C4-2B (cell line): ENCODE data around the gene KLHL36.

ENCODE experiments used
- H3K27ac ChIP-seq: fragments of 450-650 bp; 2 replicates; pipeline ENCODE4 v1.5.1; 2017
- ZFX ChIP-seq: fragments of 450-650 bp; IDR thresholded peaks from 2 replicates; pipeline ENCODE4 v1.6.1; 2017
- TF ChIP-seq, protein P1 (sequence below): fragments of 450-650 bp; conservative IDR thresholded peaks from 2 replicates; pipeline ENCODE4 v1.5.1; 2017; ENCODE audit warnings: mild to moderate bottlenecking

The KLHL36 gene

DNA sequence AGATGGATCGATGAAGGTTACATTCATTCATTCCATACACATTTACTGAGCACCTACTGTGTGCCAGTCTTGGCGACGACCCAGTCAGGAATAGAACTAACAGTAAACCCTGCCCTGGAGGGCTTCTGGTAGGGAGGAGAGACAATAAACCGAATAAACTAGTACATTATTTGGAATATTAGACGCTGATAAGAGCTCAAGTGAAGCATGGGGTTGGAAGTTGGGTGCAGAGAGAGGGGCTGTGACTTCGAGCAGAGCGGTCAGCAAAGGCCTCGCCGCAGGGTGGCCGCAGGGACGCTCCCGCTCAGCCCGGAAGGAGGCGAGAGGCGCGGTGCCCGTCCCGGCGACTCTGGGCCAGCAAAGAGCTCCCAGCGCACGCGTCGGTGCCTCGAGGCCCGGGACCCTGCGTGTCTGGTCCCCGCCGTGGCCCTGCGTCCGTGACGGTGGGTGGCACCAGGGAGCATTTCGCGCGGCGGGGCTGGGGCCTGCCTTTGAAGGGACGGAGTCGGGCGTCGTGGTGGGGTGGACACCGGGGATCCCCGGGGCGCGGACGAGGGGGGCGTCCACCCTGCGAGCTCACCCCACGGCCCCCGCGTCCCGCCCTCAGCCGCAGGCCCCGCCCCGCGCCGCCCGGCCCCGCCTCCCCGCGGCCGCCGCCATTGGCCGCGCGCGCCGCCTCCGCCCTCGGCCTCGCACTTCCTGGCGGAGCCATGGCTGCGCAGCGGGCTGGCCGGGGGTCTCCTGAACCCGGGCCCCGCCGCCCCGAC is at the start of gene KLHL36:
TSS of gene KLHL36 (plus strand) at position 684 of the 767 bp plus-strand sequence. CDS start 2,357 bp downstream, outside the sequence.
- H3K27ac ChIP-seq = peak within 1 kb of the TSS; percentile 75
- TF ChIP-seq, protein P1, sequence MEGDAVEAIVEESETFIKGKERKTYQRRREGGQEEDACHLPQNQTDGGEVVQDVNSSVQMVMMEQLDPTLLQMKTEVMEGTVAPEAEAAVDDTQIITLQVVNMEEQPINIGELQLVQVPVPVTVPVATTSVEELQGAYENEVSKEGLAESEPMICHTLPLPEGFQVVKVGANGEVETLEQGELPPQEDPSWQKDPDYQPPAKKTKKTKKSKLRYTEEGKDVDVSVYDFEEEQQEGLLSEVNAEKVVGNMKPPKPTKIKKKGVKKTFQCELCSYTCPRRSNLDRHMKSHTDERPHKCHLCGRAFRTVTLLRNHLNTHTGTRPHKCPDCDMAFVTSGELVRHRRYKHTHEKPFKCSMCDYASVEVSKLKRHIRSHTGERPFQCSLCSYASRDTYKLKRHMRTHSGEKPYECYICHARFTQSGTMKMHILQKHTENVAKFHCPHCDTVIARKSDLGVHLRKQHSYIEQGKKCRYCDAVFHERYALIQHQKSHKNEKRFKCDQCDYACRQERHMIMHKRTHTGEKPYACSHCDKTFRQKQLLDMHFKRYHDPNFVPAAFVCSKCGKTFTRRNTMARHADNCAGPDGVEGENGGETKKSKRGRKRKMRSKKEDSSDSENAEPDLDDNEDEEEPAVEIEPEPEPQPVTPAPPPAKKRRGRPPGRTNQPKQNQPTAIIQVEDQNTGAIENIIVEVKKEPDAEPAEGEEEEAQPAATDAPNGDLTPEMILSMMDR = no peak; the same call in 1 of the 2 replicates
- TF ChIP-seq ZFX = no peak; the same call in 1 of the 2 replicates

DNA sequence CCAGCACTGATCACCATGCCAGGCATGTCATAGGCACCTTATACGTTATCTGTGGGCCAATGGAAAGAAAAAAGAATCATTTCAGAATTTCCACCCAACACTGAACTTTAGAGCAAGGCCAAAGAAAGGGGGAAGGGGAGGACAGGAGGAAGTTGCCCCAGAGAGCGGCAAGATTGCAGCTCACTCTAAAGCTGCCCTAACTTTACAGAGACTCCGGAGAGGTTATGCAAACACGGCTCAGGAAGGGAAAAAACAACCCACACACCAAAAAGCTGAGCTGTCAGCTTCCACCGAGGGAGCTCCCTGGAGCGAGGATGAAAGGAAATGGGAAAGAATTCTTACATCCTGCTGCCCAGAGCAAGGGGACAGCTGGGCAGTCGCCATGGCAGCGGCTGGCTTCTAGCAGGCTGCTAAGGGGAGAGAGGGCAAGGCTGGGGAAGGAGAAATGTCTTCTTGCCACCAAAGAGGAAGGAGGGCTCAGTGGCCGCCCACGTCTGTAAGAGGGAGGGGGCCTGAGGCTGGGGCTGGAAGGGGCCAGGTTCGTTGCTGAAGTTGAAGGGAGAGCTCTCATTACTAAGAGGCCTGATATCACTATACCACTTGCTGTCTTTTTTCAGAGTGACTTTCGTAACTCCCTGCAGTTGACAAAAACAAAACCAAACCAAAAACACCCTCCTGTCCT is 48.6 kb upstream of the KLHL36 start:
- no peak overlapping the region for H3K27ac ChIP-seq

DNA sequence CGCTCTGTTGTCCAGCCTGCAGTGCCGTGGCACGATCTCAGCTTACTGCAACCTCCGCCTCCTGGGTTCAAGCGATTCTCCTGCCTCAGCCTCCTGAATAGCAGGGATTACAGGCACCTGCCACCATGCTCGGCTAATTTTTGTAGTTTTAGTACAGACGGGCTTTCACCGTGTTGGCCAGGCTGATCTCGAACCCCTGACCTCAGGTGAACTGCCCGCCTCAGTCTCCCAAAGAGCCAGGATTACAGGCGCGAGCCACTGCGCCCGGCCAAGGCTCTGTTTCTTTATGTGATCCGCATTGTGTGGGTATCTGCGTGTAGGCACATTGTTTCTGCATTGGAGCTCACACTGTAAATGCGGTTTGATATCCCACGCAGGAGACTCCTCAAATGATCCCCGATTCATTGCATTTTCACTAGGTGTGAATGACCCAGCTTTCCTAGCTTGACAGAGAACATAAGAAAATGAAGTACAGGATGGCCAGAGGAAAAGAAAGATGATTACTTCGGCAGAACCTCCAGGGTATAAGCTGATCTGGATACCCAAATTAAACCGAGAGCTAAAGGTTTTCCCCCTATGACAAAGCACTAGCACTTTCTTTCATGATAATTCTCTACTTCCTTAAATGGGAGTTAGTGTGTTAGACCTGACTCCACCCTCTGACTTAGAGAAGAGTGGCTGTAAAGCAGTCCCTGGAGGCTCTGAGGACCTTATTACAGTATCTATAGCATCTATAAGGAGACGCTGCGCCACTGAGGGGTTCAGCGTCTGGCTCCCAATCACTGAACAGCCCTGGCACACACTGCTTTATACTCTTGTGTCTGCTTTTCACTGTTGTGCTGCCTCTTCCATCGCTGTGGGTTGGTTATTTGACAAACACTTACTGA is 47.7 kb upstream of the KLHL36 start:
- H3K27ac ChIP-seq = no peak overlapping the region
- TF ChIP-seq, protein P1 = no peak
- no peak for TF ChIP-seq ZFX

More for the DNA sequence above, 48.6 kb upstream of the KLHL36 start:
- TF ChIP-seq, protein P1 = no peak
- no peak for TF ChIP-seq ZFX

DNA sequence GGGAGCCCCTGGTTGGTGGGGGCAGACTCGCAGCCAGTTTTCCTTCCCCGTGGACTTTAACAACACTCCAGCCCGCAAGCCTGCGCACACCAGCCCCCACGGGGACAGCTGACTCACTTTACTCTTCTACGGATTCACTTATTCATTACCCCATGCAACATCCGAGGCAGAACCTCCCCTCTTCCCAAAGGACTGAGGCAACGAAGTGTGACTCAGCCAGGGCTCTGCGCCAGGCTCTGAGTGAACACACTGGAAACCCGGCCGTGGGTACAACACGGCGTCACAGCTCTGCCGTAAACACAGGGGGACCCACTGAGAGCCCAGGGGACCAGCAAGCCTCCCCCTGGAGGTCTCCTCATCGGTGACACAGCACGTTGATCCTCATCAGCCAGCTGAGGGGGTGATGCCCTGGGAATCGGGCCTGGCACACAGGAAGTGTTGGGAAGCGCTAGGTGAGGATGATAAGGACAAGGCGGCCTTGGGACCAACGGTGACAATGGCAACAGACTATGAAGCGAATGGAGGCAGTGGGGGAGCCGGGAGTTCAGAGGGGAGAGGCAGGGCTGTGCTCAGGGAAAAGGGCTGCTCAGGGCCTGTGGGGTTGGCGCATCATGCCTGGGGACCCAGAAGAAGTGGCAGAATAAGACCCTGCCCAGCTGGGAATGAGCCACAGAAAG is 45.0 kb upstream of the KLHL36 start:
- no peak overlapping the region for H3K27ac ChIP-seq
- TF ChIP-seq, protein P1 = no peak
- TF ChIP-seq ZFX = no peak

DNA sequence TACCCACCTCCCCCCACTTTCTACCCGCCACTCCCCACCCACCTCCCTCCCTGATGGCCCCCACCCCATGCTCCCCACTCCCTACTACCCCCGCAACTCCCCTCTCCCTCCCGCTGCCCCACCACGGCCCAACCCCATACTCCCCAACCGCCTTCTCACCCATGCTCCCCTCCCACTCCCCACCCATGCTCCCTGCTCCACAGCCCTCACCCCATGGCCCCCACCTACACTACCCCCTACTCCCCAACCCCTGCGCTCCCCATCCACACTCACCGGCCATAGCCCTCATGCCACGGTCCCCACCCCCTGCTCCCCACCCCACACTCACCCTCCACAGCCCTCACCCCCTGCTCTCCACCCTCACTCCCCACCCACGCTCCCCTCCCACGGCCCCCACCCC is 44.4 kb upstream of the KLHL36 start:
- no peak overlapping the region for H3K27ac ChIP-seq

DNA sequence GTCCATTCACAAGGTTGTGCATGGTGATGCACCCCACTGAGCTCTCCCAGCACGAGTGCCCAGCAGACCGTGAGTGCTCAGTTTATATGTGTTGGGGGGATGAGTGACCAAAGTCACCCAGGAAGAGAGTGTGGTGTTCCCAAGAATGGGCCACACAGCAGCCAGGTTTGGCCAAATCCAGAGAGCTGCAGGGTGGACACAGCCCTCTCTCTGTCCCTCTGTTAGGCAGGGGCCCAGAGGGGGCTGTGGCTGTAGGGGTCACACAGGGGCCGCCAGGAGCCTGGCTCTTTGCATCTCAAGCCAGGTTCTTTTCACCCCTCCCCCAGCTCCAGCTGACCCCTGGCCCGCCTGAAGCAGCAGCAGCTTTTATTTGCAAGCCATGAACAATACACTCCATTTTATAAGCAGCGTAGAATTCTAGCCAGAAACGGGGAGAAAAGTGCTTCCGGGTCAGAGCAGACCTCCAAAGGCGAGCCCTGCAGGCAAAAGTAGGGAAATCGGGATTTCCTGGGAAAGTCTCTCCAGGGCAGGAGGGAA is 43.8 kb upstream of the KLHL36 start:
- TF ChIP-seq, protein P1 = no peak
- TF ChIP-seq ZFX = no peak
- no peak overlapping the region for H3K27ac ChIP-seq

More for the DNA sequence above, 44.4 kb upstream of the KLHL36 start:
- no peak for TF ChIP-seq ZFX
- TF ChIP-seq, protein P1 = no peak
